Pons (tissue), 1 donor: ENCODE data around the gene SCIMP.
"Not testable (repeated sequence)": the region's sequence is repeated elsewhere in the genome, so short reads cannot be mapped to it uniquely, and the experiment has no call there.

Experiments
- DNase-seq: peaks from one replicate; pipeline ENCODE4 v3.0.0-alpha.2; 2016; ENCODE audit warnings: low spot score

The SCIMP gene

GRCh38 chr17:5184288-5184687 is 50.4 kb downstream of the SCIMP start:
- no peak for DNase-seq

DNA sequence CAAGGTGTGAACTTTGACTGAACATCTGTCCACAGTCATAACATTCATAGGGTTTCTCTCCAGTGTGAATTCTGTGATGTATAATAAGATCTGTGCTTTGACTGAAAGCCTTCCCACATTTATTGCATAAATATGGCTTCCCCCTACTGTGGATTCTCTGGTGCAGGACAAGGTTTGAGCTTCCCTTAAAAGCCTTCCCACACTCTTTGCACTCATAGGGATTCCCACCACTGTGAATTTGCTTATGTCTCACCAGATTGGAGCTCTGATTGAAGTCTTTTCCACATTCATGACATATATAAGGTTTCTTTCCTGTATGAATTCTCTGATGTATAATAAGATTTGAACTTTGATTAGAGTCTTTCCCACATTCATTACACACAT is 51.3 kb downstream of the SCIMP start:
- no peak for DNase-seq

DNA sequence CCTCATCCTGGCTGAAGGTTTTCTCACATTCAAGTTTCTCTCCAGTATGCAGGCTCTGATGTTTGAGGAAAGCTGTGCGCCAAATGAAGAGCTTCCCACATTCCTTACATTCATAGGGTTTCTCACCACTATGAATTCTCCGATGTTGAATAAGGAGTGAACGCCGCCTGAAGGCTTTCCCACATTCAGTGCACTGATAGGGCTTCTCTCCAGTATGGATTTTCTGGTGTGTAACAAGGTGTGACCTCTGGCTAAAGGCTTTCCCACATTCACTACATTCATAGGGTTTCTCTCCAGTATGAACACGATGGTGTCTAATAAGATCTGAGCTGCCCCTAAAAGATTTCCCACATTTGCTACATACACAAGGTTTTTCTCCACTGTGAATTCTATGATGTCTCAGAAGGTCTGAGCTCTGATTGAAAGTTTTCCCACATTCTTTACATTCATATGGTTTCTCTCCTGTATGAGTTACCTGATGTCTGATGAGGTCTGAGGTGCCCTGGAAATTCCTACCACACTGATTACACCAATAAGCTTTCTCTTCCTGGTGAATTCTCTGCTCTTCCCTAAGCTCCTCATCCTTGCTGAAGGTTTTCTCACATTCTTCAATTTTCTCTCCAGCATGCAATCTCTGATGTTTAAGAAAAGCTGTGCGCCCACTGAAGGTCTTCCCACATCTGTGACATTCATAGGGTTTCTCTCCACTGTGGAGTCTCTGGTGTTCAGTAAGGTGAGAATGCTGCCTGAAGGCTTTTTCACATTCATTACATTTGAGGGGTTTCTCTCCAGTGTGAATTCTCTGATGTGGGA is 51.9 kb downstream of the SCIMP start:
- no peak for DNase-seq

DNA sequence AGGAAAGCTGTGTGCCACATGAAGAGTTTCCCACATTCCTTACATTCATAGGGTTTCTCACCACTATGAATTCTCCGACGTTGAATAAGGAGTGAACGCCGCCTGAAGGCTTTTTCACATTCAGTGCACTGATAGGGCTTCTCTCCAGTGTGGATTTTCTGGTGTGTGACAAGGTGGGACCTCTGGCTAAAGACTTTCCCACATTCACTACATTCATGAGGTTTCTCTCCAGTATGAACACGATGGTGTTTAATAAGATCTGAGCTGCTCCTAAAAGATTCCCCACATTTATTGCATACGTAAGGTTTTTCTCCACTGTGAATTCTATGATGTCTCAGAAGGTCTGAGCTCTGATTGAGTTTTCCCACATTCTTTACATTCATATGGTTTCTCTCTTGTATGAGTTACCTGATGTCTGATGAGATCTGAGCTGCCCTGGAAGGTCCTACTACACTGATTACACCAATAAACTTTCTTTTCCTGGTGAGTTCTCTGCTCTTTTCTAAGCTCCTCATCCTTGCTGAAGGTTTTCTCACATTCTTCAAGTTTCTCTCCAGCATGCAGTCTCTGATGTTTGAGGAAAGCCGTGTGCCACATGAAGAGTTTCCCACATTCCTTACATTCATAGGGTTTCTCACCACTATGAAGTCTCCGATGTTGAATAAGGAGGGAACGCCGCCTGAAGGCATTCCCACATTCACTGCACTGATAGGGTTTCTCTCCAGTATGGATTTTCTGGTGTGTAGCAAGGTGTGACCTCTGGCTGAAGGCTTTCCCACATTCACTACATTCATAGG is 53.0 kb downstream of the SCIMP start:
- no peak for DNase-seq

DNA sequence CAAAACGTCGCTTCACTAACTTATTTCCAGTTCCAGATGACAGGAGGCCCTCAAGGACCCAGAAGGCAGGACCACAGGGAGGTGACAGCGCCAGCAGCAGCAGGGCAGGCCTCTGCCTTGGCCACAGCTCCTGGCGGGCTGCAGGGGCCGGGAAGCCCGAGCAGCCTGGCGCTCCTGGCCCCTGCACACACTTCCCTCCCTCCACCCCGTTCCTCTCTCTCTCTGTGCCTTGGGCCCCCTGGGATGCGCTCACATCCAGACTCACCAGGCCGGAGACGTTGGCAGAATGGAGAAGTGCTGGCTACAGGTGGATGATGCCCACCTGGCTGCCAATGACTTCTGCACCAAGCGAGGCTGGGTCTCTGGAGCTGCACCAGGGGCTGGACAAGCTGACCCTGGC is 55.7 kb downstream of the SCIMP start:
- no peak for DNase-seq

GRCh38 chr17:5175027-5175426 is 59.6 kb downstream of the SCIMP start:
- not testable (repeated sequence) for DNase-seq

- DNase-seq, result peak; percentile 64
Measured at GRCh38 chr17:5165791-5166564, 68.7 kb downstream of the SCIMP start.

DNA sequence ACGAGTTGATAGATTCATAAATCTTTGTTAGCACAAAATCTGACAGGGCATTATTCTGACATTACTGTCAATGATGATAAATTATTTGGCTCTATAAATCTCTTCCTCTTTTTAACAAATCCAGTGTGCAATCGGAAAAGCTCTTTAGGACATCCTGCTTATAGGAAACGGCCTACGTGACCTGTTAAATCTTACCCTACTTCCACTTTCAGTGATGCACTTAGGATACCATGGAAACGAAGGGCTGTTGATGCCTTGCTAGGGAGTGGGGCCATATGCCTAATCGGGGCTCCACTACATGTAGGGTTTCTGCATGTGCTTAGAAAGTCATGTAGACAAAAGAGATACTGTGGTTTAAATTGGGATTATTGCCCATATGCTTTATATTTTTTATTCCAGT is 70.2 kb downstream of the SCIMP start:
- peak; percentile 10 for DNase-seq

DNA sequence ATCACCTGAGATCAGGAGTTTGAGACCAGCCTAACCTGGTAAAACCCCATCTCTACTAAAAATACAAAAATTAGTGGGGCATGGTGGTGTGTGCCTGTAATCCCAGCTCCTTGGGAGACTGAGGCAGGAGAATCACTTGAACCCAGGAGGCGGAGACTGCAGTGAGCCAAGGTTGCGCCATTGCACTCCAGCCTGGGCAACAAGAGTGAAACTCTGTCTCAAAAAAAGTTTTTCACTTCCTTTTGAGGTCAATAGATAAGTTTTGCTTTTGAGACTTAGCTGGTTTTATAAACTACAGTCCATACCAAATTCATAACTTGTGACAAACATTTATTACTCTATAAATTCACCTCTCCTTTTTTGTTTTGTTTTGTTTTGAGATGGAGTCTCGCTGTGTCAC is 72.9 kb downstream of the SCIMP start:
- DNase-seq, result not testable (repeated sequence)

DNA sequence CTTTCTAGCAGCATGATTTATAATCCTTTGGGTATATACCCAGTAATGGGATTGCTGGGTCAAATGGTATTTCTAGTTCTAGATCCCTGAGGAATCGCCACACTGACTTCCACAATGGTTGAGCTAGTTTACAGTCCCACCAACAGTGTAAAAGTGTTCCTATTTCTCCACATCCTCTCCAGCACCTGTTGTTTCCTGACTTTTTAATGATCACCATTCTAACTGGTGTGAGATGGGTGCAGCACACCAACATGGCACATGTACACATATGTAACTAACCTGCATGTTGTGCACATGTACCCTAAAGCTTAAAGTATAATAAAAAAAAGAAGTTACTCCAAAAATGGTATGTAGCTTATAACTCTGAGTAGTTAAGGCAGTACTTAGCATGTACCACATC is 74.0 kb downstream of the SCIMP start:
- DNase-seq, result not testable (repeated sequence)
